GM21515 (cell line): ENCODE measurements around the gene ANKRD33B.

Source experiments
- ATAC-seq: cut with Tn5 transposase; IDR thresholded peaks from one replicate; pipeline ENCODE4 v1.9.1; 2021; ENCODE audit not compliant: unreplicated experiment

ANKRD33B gene

GRCh38 chr5:10688651-10689171 lies 124.8 kb downstream of the ANKRD33B start:
- no peak for ATAC-seq

- no peak for ATAC-seq
Measured at GRCh38 chr5:10689391-10690081, 125.7 kb downstream of the ANKRD33B start.

- no peak for ATAC-seq
Measured at GRCh38 chr5:10690460-10691440, 126.9 kb downstream of the ANKRD33B start.

- no peak for ATAC-seq
Measured at GRCh38 chr5:10691826-10692785, 128.2 kb downstream of the ANKRD33B start.

GRCh38 chr5:10695055-10695649 lies 131.3 kb downstream of the ANKRD33B start:
- ATAC-seq: no peak

- ATAC-seq: no peak
Measured at GRCh38 chr5:10695759-10696543, 132.1 kb downstream of the ANKRD33B start.

- peak; percentile 52 for ATAC-seq
Measured at GRCh38 chr5:10699281-10699874, 135.5 kb downstream of the ANKRD33B start.

- peak; percentile 66 for ATAC-seq
Measured at GRCh38 chr5:10699987-10700386, 136.1 kb downstream of the ANKRD33B start.

GRCh38 chr5:10700516-10700915 lies 136.6 kb downstream of the ANKRD33B start:
- ATAC-seq: no peak

- no peak for ATAC-seq
Measured at GRCh38 chr5:10701567-10702039, 137.7 kb downstream of the ANKRD33B start.

- ATAC-seq: no peak
Measured at GRCh38 chr5:10702040-10702629, 138.3 kb downstream of the ANKRD33B start.

GRCh38 chr5:10702911-10703491 lies 139.1 kb downstream of the ANKRD33B start:
- no peak for ATAC-seq

GRCh38 chr5:10703676-10704075 lies 139.8 kb downstream of the ANKRD33B start:
- ATAC-seq: no peak

- ATAC-seq: no peak
Measured at GRCh38 chr5:10704949-10705621, 141.2 kb downstream of the ANKRD33B start.

GRCh38 chr5:10705747-10706146 lies 141.9 kb downstream of the ANKRD33B start:
- ATAC-seq: no peak

- ATAC-seq: no peak
Measured at GRCh38 chr5:10706326-10706725, 142.5 kb downstream of the ANKRD33B start.
